NCI-H2029 treated with DMSO at 0.1 percent for 48 hours (cell line): ENCODE data around the gene MED27.
A peak's percentile ranks its signal among the peaks of the same experiment; 100 is the strongest.

Experiments
- DNase-seq: peaks from one replicate; lab custom pipeline; 2025; lab: John Stamatoyannopoulos, UW

Gene MED27

DNA sequence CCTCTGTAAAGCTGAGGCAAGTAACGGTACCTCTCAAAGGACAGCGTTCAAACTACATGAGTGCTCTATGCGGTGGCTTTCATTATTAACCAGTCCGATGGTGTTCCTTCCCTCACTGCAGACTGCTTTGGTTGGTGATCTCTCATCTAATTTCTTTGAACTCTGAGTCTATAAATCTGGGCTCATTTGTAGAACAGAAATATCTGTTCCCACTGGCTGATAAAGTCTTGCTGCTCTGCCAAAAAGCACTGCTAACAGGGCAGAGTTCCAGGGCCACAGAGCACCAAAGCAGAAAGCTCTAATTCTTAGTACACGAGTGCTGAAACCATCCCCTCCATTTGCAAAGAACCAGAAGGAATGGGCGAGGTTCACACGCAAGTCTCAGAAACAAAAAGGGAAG lies 81.9 kb downstream of the MED27 start:
- DNase-seq: no peak

- no peak for DNase-seq
Observed at GRCh38 chr9:131997076-131997475, 82.6 kb downstream of the MED27 start.

DNA sequence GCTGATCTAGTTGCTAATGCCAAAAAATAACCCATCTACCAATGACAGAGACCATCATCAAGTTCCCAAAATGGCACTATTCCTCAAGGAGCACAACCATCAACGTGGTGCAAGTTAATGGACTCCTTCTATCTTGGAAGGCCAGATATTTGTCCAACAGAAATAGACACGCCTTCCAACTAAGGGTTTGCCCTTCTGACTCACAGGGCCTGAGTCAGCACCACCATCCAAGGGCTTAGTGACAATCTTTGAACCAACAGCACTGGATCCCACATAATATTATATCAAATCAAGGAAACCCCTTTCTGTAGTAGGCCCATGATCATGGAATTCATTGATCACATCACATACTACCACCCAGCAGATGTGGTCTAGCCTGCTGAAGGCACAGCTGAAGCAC lies 84.3 kb downstream of the MED27 start:
- DNase-seq: no peak

DNA sequence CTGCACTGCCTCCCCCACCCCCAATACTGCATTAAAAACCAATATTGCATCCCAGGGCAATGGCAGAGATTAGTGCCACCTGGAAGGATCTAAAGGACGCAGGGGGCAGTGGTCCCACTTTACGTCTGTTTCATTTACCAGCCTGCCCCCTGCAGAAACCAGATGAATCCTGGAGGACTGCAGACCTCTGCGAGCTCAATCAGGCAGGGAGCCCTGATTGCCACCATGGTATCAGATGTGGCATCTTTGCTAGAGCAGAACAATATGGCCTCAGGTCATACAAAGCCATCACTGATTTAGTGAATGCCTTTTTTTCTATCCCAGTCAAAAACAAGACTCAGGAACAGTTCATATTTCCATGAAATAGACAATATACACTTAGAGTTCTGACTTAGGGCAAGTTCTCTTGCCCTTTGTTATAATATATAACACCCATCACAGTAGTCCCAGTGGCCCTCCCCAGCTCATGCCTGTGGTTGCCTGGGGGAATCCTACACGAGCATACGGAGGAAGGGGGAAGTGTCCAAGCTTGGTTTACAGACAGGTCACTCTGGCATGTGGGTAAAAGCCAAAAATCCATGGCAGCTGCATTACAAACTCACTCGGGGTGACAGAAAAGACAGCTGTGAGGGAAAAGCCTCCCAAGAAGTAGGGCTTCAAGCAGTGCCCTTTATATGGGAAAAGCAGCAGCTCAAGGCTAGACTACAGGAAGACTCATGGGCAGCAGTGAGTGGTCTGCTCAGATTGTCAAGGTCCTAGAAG lies 85.1 kb downstream of the MED27 start:
- no peak for DNase-seq

DNA sequence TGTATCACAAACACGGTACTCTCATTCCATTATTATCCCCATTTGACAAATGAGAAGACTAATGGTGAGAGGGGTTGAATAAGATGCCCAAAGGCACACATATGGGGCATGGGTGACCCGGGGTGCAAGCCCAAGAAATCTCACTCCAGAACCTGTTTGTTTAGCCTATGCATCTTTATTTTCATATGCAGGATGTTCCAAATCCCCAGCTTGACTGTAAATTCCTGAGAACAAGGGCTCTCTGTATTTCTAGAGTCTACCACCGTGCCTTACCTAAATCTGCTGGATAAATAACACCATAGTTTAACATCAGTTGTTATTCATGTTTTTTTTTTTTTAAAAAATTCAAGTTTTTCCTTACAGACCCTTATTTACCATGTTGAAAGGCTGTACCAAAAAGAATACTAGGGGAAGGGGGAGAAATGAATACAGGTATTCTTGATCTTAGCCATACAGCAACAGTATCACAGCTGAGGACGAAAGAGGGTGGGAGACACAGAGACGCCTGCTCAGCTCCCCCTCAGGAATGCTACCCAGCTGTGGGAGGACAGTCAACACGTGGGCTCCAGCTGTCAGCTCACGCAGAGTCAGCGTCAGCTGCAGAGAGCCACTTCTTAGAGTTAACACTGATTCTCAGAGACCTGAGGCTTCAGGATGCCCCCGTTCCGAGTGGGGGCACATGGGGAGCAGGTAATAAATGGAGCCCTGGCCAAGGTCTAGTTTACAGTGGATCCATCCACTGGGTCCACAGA lies 86.6 kb downstream of the MED27 start:
- DNase-seq: no peak

- DNase-seq: no peak
Observed at GRCh38 chr9:131987232-131987631, 92.4 kb downstream of the MED27 start.

- peak; percentile 89 for DNase-seq
Observed at GRCh38 chr9:131986576-131986975, 93.1 kb downstream of the MED27 start.

DNA sequence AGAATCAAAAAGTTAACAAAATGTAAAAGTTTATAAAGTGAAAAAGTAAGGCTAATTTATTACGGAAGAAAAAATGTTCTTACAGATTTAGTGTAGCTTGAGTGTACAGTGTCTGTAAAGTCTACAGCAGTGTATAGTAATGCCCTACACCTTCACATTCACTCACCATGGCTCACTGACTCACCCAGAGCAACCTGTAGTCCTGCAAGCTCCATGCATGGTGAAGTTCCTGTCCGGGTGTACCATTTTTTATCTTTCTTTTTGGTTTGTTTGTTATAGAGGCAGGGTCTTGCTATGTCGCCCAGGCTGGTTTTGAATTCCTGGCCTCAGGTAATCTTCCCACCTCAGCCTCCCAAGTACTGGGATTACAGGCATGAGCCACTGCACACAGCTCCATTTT lies 93.6 kb downstream of the MED27 start:
- DNase-seq: no peak

DNA sequence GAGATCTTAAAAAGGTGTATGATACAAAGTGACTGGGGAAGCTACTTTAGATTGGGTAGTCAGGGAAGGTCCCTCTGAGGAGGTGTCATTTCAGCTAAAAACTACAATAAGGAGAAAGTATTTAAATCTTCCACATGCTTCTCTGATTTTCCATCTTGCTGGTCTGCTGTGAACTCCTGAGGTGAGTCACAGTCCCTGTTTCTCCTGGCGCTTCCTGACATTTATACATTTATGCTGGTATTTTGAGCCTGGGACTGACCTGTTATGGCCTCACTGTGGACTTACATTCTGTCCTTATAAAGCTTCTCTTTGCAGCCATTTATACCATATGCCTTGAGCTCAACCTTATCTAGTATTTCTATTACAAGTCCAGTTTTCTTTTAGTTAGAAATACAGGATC lies 95.1 kb downstream of the MED27 start:
- DNase-seq: no peak

DNA sequence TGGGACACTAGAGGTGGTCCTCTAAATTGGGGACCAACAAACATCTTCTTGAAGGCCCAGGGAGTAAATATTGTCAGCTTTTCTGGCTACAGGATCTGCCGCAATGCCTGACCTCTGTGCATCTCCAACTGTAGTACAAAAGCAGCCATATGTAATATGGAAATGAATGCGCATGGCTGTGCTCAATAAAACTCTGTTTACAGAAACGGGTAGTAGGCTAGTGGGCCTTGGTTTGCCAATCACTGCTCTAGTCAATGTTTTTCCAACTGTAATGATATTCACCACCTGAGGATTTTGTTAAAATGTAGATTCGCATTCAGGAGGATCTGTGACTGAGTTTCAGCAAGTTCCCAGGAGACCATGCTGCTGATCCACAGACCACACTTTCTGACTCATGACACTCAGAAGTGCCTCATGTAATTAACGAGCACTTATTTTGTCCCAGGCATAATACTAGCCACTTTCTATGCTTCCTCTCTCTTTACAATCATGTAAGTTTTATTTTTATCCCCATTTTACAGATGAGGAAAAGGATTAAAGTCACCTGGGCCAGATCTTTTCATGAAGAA lies 96.9 kb downstream of the MED27 start:
- DNase-seq: no peak

- DNase-seq: no peak
Observed at GRCh38 chr9:131982102-131982501, 97.6 kb downstream of the MED27 start.

- no peak for DNase-seq
Observed at GRCh38 chr9:131981116-131981776, 98.4 kb downstream of the MED27 start.

DNA sequence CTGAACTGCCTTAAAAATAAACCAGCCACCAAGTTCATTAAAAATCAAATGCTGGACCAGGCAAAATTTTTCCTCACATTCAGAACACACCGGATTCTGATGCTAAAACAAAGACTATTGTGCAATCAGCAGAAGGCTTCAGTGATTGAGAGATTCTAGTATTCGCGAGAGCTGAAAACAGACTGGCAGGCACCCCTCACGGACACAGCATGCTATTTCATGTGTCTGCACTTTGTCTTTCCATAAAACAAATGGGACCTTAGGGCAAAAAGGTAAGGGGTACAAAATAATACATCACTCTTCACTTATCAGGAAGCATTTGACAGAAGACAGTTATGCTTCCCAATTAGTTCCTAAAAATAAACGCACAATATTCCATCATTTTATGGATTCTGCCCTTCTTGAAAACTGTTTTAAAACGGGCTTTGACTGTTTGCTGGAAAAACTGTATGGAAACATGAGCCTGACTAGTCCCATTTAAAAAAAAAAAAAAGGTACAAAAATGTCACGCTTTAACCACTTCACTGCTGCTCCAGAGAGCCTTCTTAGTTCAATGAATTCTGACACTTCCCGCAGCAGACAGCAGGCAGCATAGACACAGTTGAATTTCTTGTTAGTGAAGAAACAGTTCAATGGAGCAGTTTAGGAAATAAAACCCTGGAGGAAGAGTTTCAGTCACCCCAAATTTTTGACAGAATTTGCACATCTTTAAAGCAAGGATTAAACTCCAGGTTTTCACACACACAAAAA lies 99.2 kb downstream of the MED27 start:
- DNase-seq: no peak

GRCh38 chr9:131977109-131977838 lies 102.4 kb downstream of the MED27 start:
- no peak for DNase-seq

DNA sequence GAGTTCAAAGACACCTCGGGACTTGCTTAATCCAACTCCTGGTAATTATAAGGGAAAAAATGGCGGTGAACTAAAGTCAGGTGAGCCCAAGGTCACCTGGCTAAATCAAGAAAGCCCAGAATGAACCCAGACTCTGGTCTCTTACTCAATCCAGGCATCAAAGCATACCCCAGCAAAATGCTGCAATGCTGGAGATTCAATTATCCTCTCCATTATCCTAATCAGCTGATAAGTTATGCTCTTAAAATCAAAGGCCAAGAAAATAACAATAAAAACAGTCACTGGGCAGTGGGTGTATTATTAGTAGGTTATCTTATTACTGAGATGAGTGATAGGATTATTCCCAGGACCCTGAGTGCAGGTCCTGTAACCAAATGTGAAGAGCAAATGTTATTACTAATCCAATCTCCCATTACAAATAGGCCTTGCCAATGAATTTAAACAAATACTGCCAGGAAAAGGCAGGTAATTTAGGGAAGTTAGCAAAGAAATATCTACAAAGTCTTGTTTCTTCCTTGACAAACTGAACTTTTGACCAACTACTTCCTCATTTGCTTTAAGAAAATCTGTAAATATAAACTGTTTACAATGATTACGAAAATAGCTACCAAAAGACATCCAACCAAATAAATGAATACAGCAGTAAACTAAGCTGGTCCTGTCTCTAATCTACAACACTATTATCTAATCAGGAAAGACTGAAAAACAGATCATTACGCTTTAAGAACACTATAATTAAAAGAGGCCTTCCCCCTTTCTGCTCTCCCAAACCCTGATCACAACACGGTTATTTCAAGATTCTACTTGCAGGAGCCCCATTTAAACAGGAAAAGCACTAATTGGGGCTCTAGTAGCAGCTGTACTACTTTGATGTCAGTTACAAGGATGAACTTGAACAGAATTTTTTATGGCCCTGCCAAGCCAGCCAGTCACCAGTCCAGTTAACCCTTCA lies 103.2 kb downstream of the MED27 start:
- DNase-seq: peak; percentile 12

DNA sequence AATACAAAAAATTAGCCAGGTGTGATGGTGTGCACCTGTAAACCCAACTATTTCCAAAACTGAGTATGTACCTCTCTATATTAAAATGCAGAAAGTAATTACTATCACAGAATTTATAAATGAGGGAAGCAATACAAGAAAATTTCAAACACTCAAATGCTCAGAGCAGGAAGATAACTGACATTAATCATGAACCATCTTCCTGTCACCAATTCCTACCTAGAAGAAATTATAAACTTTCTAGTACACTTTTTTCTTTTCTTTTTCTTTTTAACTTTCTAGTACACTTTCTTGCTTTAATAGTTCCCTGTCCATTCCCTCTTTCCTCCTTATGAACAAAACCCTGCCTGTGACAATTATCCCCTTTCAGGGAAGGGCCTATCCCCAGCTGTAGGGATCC lies 106.8 kb downstream of the MED27 start:
- no peak for DNase-seq

GRCh38 chr9:131971482-131972074 lies 108.1 kb downstream of the MED27 start:
- DNase-seq: no peak

DNA sequence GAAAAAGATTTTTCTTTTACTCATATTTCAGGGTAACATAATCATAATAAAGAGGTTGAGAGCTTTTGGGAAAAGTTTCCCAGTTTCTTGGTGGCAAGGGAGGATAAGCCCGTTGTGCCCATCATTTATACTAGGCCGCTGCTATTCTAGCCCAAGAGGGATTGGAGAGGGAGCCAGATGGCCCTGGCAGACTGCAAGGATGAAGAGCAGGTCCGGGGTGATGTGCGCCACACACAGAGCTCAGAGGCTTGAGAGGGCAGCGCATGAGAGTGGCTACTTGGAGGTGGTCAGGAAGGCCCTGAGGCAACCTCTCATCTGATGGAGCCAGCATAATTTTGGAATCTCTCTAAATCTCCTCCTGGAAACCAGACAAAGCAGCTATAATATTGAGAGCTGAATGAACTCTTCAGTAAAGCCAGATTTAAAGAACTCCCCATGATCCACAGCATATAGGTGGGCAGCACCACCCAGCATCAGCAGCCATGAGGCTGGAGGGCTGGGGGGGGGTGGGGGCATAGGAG lies 110.1 kb downstream of the MED27 start:
- DNase-seq: no peak

- DNase-seq: no peak
Observed at GRCh38 chr9:131968632-131969031, 111.0 kb downstream of the MED27 start.
